Measurements from ENCODE around the gene KIAA1328.

DNA sequence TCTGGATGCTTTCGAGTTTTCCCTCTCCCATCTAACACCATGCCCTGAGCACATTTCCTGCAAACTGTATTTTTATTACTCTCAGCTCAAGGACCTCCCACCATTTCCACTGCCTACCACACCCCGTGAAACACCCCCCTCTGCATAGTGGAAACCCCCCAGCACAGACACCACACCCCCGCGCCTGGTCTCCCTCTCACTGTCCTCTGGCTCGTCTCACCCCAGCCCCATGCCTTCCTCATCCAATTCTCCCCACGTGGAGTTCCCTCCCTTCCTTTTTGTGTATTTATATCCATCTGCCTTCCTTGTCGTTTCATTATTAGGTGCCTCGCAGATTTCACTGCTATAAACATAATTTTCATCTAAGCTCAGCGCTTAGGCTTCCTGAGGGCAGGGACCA lies 429.2 kb downstream of the KIAA1328 start:
- TF ChIP-seq, protein P1, sequence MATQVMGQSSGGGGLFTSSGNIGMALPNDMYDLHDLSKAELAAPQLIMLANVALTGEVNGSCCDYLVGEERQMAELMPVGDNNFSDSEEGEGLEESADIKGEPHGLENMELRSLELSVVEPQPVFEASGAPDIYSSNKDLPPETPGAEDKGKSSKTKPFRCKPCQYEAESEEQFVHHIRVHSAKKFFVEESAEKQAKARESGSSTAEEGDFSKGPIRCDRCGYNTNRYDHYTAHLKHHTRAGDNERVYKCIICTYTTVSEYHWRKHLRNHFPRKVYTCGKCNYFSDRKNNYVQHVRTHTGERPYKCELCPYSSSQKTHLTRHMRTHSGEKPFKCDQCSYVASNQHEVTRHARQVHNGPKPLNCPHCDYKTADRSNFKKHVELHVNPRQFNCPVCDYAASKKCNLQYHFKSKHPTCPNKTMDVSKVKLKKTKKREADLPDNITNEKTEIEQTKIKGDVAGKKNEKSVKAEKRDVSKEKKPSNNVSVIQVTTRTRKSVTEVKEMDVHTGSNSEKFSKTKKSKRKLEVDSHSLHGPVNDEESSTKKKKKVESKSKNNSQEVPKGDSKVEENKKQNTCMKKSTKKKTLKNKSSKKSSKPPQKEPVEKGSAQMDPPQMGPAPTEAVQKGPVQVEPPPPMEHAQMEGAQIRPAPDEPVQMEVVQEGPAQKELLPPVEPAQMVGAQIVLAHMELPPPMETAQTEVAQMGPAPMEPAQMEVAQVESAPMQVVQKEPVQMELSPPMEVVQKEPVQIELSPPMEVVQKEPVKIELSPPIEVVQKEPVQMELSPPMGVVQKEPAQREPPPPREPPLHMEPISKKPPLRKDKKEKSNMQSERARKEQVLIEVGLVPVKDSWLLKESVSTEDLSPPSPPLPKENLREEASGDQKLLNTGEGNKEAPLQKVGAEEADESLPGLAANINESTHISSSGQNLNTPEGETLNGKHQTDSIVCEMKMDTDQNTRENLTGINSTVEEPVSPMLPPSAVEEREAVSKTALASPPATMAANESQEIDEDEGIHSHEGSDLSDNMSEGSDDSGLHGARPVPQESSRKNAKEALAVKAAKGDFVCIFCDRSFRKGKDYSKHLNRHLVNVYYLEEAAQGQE (IDR thresholded peaks at IDR 0.05; ENCODE audit: low read depth) = no peak
- TF ChIP-seq, protein P2, sequence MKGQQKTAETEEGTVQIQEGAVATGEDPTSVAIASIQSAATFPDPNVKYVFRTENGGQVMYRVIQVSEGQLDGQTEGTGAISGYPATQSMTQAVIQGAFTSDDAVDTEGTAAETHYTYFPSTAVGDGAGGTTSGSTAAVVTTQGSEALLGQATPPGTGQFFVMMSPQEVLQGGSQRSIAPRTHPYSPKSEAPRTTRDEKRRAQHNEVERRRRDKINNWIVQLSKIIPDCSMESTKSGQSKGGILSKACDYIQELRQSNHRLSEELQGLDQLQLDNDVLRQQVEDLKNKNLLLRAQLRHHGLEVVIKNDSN (IDR thresholded peaks at IDR 0.05) = no peak
- no peak for TF ChIP-seq RAD21 (IDR thresholded peaks at IDR 0.05; ENCODE audit: low read depth)
- TF ChIP-seq EP300 (IDR thresholded peaks at IDR 0.05; ENCODE audit: borderline replicate concordance) = no peak
- TF ChIP-seq, protein P3, sequence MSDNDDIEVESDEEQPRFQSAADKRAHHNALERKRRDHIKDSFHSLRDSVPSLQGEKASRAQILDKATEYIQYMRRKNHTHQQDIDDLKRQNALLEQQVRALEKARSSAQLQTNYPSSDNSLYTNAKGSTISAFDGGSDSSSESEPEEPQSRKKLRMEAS (IDR thresholded peaks at IDR 0.05) = no peak
- no peak for TF ChIP-seq YY1 (IDR thresholded peaks at IDR 0.05; ENCODE audit: low read depth)
- TF ChIP-seq EGR1 (IDR thresholded peaks at IDR 0.05) = no peak
- TF ChIP-seq TCF12 (IDR thresholded peaks at IDR 0.05; ENCODE audit: low read depth) = no peak
- no peak for TF ChIP-seq NFIC (IDR thresholded peaks at IDR 0.05)
- no peak for TF ChIP-seq TAF1 (IDR thresholded peaks at IDR 0.05; ENCODE audit: low read depth)
- no peak for TF ChIP-seq ZBTB7A (IDR thresholded peaks at IDR 0.05; ENCODE audit: low read depth)
- no peak for TF ChIP-seq FOXM1 (IDR thresholded peaks at IDR 0.05; ENCODE audit: borderline replicate concordance, low read depth)
- no peak for TF ChIP-seq TEAD4 (IDR thresholded peaks at IDR 0.05)
- no peak for TF ChIP-seq CREB1 (IDR thresholded peaks at IDR 0.05; ENCODE audit: low read depth)
